DOHH2 (cell line): ENCODE measurements around the gene DNAJC17.

Experiments used
- H3F3A ChIP-seq: fragments of 200-600 bp; sonication (generic), shearing (Covaris generic); 2 replicates; pipeline ENCODE4 v1.6.0; 2016; ENCODE audit warnings: antibody characterized with exemption, mild to moderate bottlenecking; ENCODE audit not compliant: control insufficient read depth, insufficient read depth
- H3K27ac ChIP-seq: fragments of 200-600 bp; sonication (generic); 2 replicates; pipeline ENCODE4 v1.5.1; 2014; ENCODE audit warnings: low read depth, mild to moderate bottlenecking, low read length, moderate library complexity
- H3K27me3 ChIP-seq: fragments of 200-600 bp; sonication (generic); 2 replicates; pipeline ENCODE4 v1.6.1; 2014; ENCODE audit warnings: mild to moderate bottlenecking, low read length, mixed read lengths; ENCODE audit not compliant: control insufficient read depth
- H3K36me3 ChIP-seq: fragments of 200-600 bp; sonication (generic); 2 replicates; pipeline ENCODE4 v1.6.1; 2014; ENCODE audit warnings: mild to moderate bottlenecking, low read length, moderate library complexity, mixed read lengths; ENCODE audit not compliant: control insufficient read depth
- H3K4me1 ChIP-seq: fragments of 200-600 bp; sonication (generic); 2 replicates; pipeline ENCODE4 v1.6.1; 2014; ENCODE audit warnings: mild to moderate bottlenecking, low read length, mixed read lengths; ENCODE audit not compliant: control insufficient read depth
- H3K4me2 ChIP-seq: fragments of 200-600 bp; sonication (generic); 2 replicates; pipeline ENCODE4 v1.6.0; 2014; ENCODE audit warnings: mild to moderate bottlenecking, low read length, moderate library complexity
- H3K4me3 ChIP-seq: fragments of 200-600 bp; sonication (generic); 2 replicates; pipeline ENCODE4 v1.5.1; 2014; ENCODE audit warnings: mild to moderate bottlenecking, low read length, mixed read lengths
- H3K79me2 ChIP-seq: fragments of 200-600 bp; sonication (generic); 2 replicates; pipeline ENCODE4 v1.6.1; 2014; ENCODE audit warnings: mild to moderate bottlenecking, low read length, mixed read lengths; ENCODE audit not compliant: control insufficient read depth
- H3K9me2 ChIP-seq: fragments of 200-600 bp; sonication (generic); replicated peaks from 2 replicates; pipeline ENCODE4 v1.6.1; 2014; ENCODE audit warnings: mild to moderate bottlenecking, low read length, mixed read lengths; ENCODE audit not compliant: control insufficient read depth
- H3K9me3 ChIP-seq: fragments of 200-600 bp; sonication (generic); 2 replicates; pipeline ENCODE4 v1.6.1; 2014; ENCODE audit warnings: antibody characterized with exemption, low read length, mixed read lengths; ENCODE audit not compliant: control insufficient read depth, insufficient read depth
- H4K20me1 ChIP-seq: fragments of 200-600 bp; sonication (generic); 2 replicates; pipeline ENCODE4 v1.6.0; 2014; ENCODE audit warnings: low read depth, mild to moderate bottlenecking, antibody characterized with exemption, low read length, moderate library complexity; ENCODE audit not compliant: control insufficient read depth, insufficient read depth
- EZH2phosphoT487 ChIP-seq: fragments of 200-600 bp; sonication (generic); IDR thresholded peaks from 2 replicates; pipeline ENCODE4 v1.6.1; 2017; ENCODE audit warnings: borderline replicate concordance, mild to moderate bottlenecking, antibody characterized with exemption, low read length, moderate library complexity, mixed read lengths
- TF ChIP-seq, protein P1 (sequence below): fragments of 200-600 bp; sonication (generic); IDR thresholded peaks from one replicate; pipeline ENCODE4 v1.5.1; 2014; ENCODE audit warnings: antibody characterized with exemption, mild to moderate bottlenecking, low read depth, low read length; ENCODE audit not compliant: poor library complexity, severe bottlenecking

DNAJC17 gene

GRCh38 chr15:40776537-40777141, 30.6 kb downstream of the DNAJC17 start:
- Histone ChIP-seq H3K79me2 (no peaks in the 10 kb centered on the region), H3K27me3 (no peaks in the 10 kb centered on the region), H4K20me1 (no peaks in the 10 kb centered on the region), H3K9me2 (no peaks in the 10 kb centered on the region), H3K36me3 (peaks cover 39% of the 10 kb centered on the region), H3K4me2 (no peak overlapping the region), H3K27ac (no peak overlapping the region), H3K9me3 (no peaks in the 10 kb centered on the region), H3F3A (0 out of 2 replicates have a peak, but pooled peaks cover 6% of the 10 kb centered on the region), H3K4me1 (peaks cover 11% of the 10 kb centered on the region), H3K4me3 (no peak overlapping the region)
- TF ChIP-seq, protein P1, sequence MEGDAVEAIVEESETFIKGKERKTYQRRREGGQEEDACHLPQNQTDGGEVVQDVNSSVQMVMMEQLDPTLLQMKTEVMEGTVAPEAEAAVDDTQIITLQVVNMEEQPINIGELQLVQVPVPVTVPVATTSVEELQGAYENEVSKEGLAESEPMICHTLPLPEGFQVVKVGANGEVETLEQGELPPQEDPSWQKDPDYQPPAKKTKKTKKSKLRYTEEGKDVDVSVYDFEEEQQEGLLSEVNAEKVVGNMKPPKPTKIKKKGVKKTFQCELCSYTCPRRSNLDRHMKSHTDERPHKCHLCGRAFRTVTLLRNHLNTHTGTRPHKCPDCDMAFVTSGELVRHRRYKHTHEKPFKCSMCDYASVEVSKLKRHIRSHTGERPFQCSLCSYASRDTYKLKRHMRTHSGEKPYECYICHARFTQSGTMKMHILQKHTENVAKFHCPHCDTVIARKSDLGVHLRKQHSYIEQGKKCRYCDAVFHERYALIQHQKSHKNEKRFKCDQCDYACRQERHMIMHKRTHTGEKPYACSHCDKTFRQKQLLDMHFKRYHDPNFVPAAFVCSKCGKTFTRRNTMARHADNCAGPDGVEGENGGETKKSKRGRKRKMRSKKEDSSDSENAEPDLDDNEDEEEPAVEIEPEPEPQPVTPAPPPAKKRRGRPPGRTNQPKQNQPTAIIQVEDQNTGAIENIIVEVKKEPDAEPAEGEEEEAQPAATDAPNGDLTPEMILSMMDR: no peak
- no peak for TF ChIP-seq EZH2phosphoT487

DNA sequence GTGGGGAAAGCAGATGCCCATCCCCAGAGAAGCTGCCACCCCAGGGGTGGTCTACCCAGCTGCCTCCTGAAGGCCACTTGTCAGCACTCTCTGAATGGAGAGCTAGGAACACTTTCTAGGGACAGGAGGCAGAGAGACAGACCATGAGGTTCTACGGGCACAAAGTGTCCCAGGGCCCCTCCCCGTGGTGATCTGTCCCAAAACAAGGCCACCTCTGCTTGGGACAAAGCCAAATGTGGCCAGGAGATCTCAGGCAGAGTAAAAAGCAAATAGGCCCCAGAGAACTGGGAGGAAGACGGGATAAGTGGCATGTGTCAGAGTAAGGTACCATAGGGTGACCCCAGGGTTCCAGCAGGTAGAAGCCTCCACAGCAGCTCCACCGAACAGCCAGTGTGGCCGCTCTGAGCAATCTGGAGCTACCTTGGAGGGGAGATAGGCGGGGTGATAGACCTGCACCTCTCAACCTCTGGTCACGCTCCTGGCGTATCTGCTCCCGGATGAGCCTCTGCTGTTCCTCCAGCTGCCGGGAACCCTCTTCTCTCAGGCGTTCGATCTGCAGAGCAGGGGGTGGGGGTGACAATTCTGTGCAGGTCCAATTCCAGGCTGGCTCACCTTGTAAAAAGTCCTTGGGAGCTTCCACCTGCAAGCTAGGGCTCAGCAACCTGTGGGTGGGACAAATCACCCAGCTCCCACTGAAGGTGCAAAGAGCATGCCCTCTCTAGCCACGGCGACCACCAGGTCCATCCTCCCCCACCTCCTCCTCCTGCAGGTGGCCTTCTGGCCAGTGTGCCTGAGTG, 31.3 kb downstream of the DNAJC17 start:
- Histone ChIP-seq H3K4me1 (peaks cover 18% of the 10 kb centered on the region), H4K20me1 (no peaks in the 10 kb centered on the region), H3K4me3 (no peak overlapping the region), H3K27me3 (no peaks in the 10 kb centered on the region), H3K36me3 (peaks cover 46% of the 10 kb centered on the region), H3K27ac (no peak overlapping the region), H3K9me2 (no peaks in the 10 kb centered on the region), H3K79me2 (no peaks in the 10 kb centered on the region), H3F3A (0 out of 2 replicates have a peak, but pooled peaks cover 6% of the 10 kb centered on the region), H3K9me3 (no peaks in the 10 kb centered on the region), H3K4me2 (no peak overlapping the region)
- TF ChIP-seq, protein P1: no peak
- no peak for TF ChIP-seq EZH2phosphoT487

GRCh38 chr15:40775007-40775406, 32.3 kb downstream of the DNAJC17 start:
- no peaks in the 10 kb centered on the region for H3K79me2 ChIP-seq
- no peak overlapping the region for H3K4me2 ChIP-seq
- H3K36me3 ChIP-seq: peaks cover 50% of the 10 kb centered on the region
- H3K27ac ChIP-seq: no peak overlapping the region
- H3K4me1 ChIP-seq: peaks cover 28% of the 10 kb centered on the region
- peaks cover 9% of the 10 kb centered on the region for H3F3A ChIP-seq
- no peak overlapping the region for H3K4me3 ChIP-seq
- H3K9me2 ChIP-seq: no peaks in the 10 kb centered on the region
- no peaks in the 10 kb centered on the region for H3K27me3 ChIP-seq
- no peak for TF ChIP-seq EZH2phosphoT487
- TF ChIP-seq, protein P1: no peak
- H3K9me3 ChIP-seq: no peaks in the 10 kb centered on the region
- H4K20me1 ChIP-seq: no peaks in the 10 kb centered on the region
